SH-SY5Y (cell line): Measurements from ENCODE around the gene PDIA2.

Source experiments
- GATA2 ChIP-seq: IDR thresholded peaks from 2 replicates; pipeline ENCODE4 v1.6.1; 2011; ENCODE audit warnings: mild to moderate bottlenecking, low read depth, low read length
- GATA3 ChIP-seq: IDR thresholded peaks from 2 replicates; pipeline ENCODE4 v1.6.1; 2011; ENCODE audit warnings: low read depth, mild to moderate bottlenecking, low read length, moderate library complexity

DNA sequence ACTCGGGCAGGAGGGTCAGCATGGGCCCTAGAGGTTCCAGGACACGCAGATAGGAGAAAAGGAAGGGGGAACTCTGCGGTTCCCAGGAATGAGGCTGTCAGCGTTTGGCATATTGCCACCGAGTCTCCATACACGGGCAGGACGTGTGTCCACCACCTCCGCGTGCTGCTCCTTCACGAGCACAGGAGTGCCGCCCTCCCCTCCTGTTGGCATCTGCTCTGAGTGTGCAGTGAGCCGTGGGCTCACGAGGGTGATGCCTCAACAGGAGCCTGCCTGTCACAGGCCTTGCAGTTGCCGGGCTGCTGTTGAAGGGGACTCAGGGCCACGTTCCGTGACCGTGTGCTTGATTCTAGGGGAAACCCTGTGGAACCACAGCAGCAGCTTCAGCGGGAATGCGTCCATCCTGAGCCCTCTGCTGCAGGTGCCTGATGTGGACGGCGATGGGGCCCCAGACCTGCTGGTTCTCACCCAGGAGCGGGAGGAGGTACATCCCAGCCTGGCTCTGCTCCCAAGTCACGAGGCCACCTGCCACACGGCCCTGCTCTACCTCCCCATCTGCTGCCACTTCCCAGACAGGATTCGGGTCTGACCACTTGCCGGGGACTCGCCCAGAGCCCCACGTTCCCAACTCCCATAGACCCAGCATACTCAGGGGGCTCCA, 21.8 kb upstream of the PDIA2 start:
- TF ChIP-seq GATA2, result no peak
- TF ChIP-seq GATA3, result no peak
